Gastrocnemius medialis (tissue), 4 donors: Measurements from ENCODE around the gene NFATC4. TPM values are rescaled to one million over a fixed set of nuclear protein-coding genes. Genes with fewer than 3 reads are reported as not detected.
"Not testable (repeated sequence)": the region's sequence is repeated elsewhere in the genome, so short reads cannot be mapped to it uniquely, and the experiment has no call there.

Experiments used
- ATAC-seq, 2 donors: fragments of 150-250 bp; one replicate each; pipeline ENCODE4 v1.9.1; 2016
- DNase-seq, 2 donors: peaks; one replicate each; pipeline ENCODE4 v3.0.0-alpha.2; 2019
- H3K27ac ChIP-seq, 4 donors: fragments of 200-600 bp; sonication (generic); 1 replicate in 1 of 4; 2 replicates in 3 of 4; pipeline ENCODE4 v1.5.1; 2016 to 2018; ENCODE audit warnings: mild to moderate bottlenecking in 2 of 4, moderate library complexity in 1 of 4
- H3K27me3 ChIP-seq, 3 donors: fragments of 200-600 bp; sonication (generic) in 2 of 3; 1 replicate in 1 of 3; 2 replicates in 2 of 3; pipeline versions ENCODE4 v1.5.1 to v1.6.0; 2016 to 2019; ENCODE audit warnings: mild to moderate bottlenecking in 1 of 3, moderate library complexity in 1 of 3
- H3K36me3 ChIP-seq, 2 donors: fragments of 200-600 bp; sonication (generic) in 1 of 2; one replicate each; pipeline ENCODE4 v1.5.1; 2017 to 2018
- H3K4me1 ChIP-seq, 2 donors: fragments of 200-600 bp; sonication (generic) in 1 of 2; one replicate each; pipeline ENCODE4 v1.5.1; 2016 to 2017; ENCODE audit warnings: mild to moderate bottlenecking in 2 of 2
- H3K4me3 ChIP-seq, 4 donors: fragments of 200-600 bp; sonication (generic) in 3 of 4; 1 replicate in 1 of 4; 2 replicates in 3 of 4; pipeline ENCODE4 v1.5.1; 2016 to 2019; ENCODE audit warnings: mild to moderate bottlenecking in 2 of 4
- H3K9me3 ChIP-seq, 3 donors: fragments of 200-600 bp; sonication (generic) in 2 of 3; 1 replicate in 1 of 3; 2 replicates in 2 of 3; pipeline ENCODE4 v1.5.1; 2016 to 2019
- CTCF ChIP-seq, 5 experiments: fragments of 450-650 bp in 3 of 5; fragments of 200-600 bp in 2 of 5; sonication (generic) in 2 of 5; IDR thresholded peaks in 4 of 5; conservative IDR thresholded peaks in 1 of 5; 1 replicate in 4 of 5; 2 replicates in 1 of 5; pipeline ENCODE4 v1.5.1; 2016 to 2019; ENCODE audit warnings: antibody characterized with exemption in 5 of 5, mild to moderate bottlenecking in 3 of 5, moderate library complexity in 3 of 5
- POLR2A ChIP-seq, 2 donors: fragments of 450-650 bp; IDR thresholded peaks; one replicate each; pipeline ENCODE4 v1.6.1; 2017; ENCODE audit warnings: antibody characterized with exemption in 2 of 2, mild to moderate bottlenecking in 2 of 2, moderate library complexity in 2 of 2
- in situ Hi-C, 4 donors: fragments of 200-750 bp; cut with MboI; loops; one replicate each; pipeline versions ENCODE4 v1.15.0 to v1.8.0; 2017; ENCODE audit warnings: low sequenced_read_pairs in 4 of 4
- intact Hi-C: fragments of 100-400 bp; cut with DNase I; formaldehyde crosslinking; loops from one replicate; pipeline ENCODE4 v1.15.1; 2023; ENCODE audit warnings: low total_unique reads
- total RNA-seq, 4 donors: library from RNA; depleted of rRNA; stranded (reverse); fragments of >200 nt; gene quantifications; one replicate each; pipeline versions ENCODE4 v1.1.0 to v1.2.3, GENCODE V29; 2016

The NFATC4 gene
- total RNA-seq, 4 donors from 2014 or later = 4.6 to 13.2 (median 7.5) TPM

DNA sequence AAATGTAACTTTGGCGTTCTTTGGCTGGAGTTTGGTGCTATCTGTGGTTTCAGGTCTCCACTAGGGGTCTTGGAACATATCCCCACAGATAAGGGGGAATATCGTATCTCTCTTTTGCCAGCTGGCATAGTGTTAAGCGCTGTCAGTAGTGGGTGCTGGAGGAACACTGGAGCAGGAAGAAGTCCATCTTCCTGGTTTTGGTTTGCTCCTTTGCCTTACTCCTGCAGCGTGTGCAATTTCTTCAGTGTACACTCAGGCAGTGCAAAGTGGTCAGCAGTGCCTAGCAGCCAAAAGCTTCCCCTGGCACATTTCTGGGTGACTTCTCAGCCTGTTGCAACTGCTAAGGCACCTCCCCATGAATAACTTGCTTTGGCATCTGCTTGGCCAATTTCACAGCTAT lies 16.5 kb upstream of the NFATC4 start:
- H3K36me3 ChIP-seq = no peaks in the 10 kb centered on the region
- ATAC-seq (no peak), DNase-seq (no peak)
- intact Hi-C loops = no loop called here
- peaks cover 0 to 14% (median 9%) of the 10 kb centered on the region in 3 donors for H3K27me3 ChIP-seq
- no peaks in the 10 kb centered on the region for H3K4me1 ChIP-seq
- no peak overlapping the region for H3K4me3 ChIP-seq
- in situ Hi-C loops = no loop called here
- H3K27ac ChIP-seq = no peak overlapping the region
- H3K9me3 ChIP-seq = no peaks in the 10 kb centered on the region
- no peak for TF ChIP-seq CTCF (IDR thresholded peaks at IDR 0.05 in 4 of 5, conservative IDR thresholded peaks at IDR 0.05 in 1 of 5)
- no peak for TF ChIP-seq POLR2A (IDR thresholded peaks at IDR 0.05)

- Histone ChIP-seq H3K9me3 (no peaks in the 10 kb centered on the region), H3K36me3 (no peaks in the 10 kb centered on the region), H3K4me3 (no peak overlapping the region), H3K27ac (no peak overlapping the region), H3K27me3 (peaks cover 0 to 10% (median 9%) of the 10 kb centered on the region in 3 donors), H3K4me1 (no peaks in the 10 kb centered on the region)
- no peak for DNase-seq
- in situ Hi-C loops (no loop called here), intact Hi-C loops (no loop called here)
- ATAC-seq = no peak
- TF ChIP-seq CTCF (IDR thresholded peaks at IDR 0.05 in 4 of 5, conservative IDR thresholded peaks at IDR 0.05 in 1 of 5) (no peak), POLR2A (IDR thresholded peaks at IDR 0.05) (no peak)
Observed at GRCh38 chr14:24353559-24354481, 14.2 kb upstream of the NFATC4 start.

DNA sequence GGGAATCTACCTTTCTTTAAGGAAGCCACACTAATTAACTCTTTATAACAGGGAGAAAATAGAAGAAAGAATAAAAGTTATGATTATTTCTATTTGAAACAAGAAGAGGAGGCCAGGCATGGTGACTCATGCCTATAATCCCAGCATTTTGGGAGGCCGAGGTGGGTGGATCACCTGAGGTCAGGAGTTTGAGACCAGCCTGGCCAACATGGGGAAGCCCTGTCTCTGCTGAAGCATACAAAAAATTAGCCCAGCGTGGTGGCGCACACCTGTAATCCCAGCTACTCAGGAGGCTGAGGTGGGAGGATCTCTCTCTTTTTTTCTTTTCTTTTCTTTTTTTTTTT lies 13.5 kb upstream of the NFATC4 start:
- H3K36me3 ChIP-seq, intact Hi-C loops: not testable (repeated sequence)

GRCh38 chr14:24355009-24355408 lies 13.0 kb upstream of the NFATC4 start:
- no peaks in the 10 kb centered on the region for H3K9me3 ChIP-seq
- intact Hi-C loops = no loop called here
- no peak for TF ChIP-seq CTCF (IDR thresholded peaks at IDR 0.05 in 4 of 5, conservative IDR thresholded peaks at IDR 0.05 in 1 of 5)
- TF ChIP-seq POLR2A (IDR thresholded peaks at IDR 0.05) = no peak

More for the DNA sequence above, 13.5 kb upstream of the NFATC4 start:
- ATAC-seq, in situ Hi-C loops, H3K9me3 ChIP-seq, H3K27me3 ChIP-seq, H3K4me1 ChIP-seq, H3K27ac ChIP-seq, DNase-seq, H3K4me3 ChIP-seq: not testable (repeated sequence)

GRCh38 chr14:24356208-24356607 lies 11.8 kb upstream of the NFATC4 start:
- intact Hi-C loops (no loop called here), in situ Hi-C loops (no loop called here)
- TF ChIP-seq CTCF (IDR thresholded peaks at IDR 0.05 in 4 of 5, conservative IDR thresholded peaks at IDR 0.05 in 1 of 5) = no peak
- TF ChIP-seq POLR2A (IDR thresholded peaks at IDR 0.05) = no peak
- no peak overlapping the region for H3K27ac ChIP-seq
- no peaks in the 10 kb centered on the region for H3K4me1 ChIP-seq
- no peaks in the 10 kb centered on the region for H3K9me3 ChIP-seq
- no peaks in the 10 kb centered on the region for H3K36me3 ChIP-seq
- no peak for ATAC-seq
- H3K4me3 ChIP-seq = no peak overlapping the region
- no peak for DNase-seq
- peaks cover 0 to 8% (median 8%) of the 10 kb centered on the region in 3 donors for H3K27me3 ChIP-seq

More at GRCh38 chr14:24355009-24355408, 13.0 kb upstream of the NFATC4 start:
- H3K27ac ChIP-seq = no peak overlapping the region
- H3K36me3 ChIP-seq = no peaks in the 10 kb centered on the region
- H3K4me1 ChIP-seq = no peaks in the 10 kb centered on the region
- peaks cover 0 to 9% (median 8%) of the 10 kb centered on the region in 3 donors for H3K27me3 ChIP-seq
- no peak for DNase-seq
- ATAC-seq = no peak
- H3K4me3 ChIP-seq = no peak overlapping the region
- in situ Hi-C loops = no loop called here
